Erythroblast (primary cell): ENCODE data around the gene PNMA6A.
"Not testable (repeated sequence)": the region's sequence is repeated elsewhere in the genome, so short reads cannot be mapped to it uniquely, and the experiment has no call there.

Source experiments
- GATA1 ChIP-seq: IDR thresholded peaks from 2 replicates; pipeline ENCODE4 v1.6.1; 2011; ENCODE audit warnings: low read depth, mild to moderate bottlenecking, control low read depth, low read length, moderate library complexity
- POLR2A ChIP-seq: IDR thresholded peaks from 2 replicates; pipeline ENCODE4 v1.6.1; 2011; ENCODE audit warnings: mild to moderate bottlenecking, low read length

GRCh38 chrX:153120230-153120629 lies 48.0 kb downstream of the PNMA6A start:
- TF ChIP-seq POLR2A, GATA1: not testable (repeated sequence)
